ENCODE measurements around the gene BLVRB. TPM values are rescaled to one million over a fixed set of nuclear protein-coding genes. Genes with fewer than 3 reads are reported as not detected.

Gene BLVRB
- total RNA-seq, 2 experiments from 2014 or later, result 18.5 to 20.0 TPM

GRCh38 chr19:40422748-40423566 lies 42.6 kb downstream of the BLVRB start:
- peak overlapping the region; percentile 97 for H3K27ac Mint-ChIP-seq
- H3K36me3 Mint-ChIP-seq (ENCODE audit: low read depth), result peaks cover 10% of the 10 kb centered on the region
- POLR2A ChIA-PET, result no interaction called here
- no peak for DNase-seq
- H3K4me1 Mint-ChIP-seq, result peaks cover 45% of the 10 kb centered on the region
- no peak overlapping the region for H3K4me3 Mint-ChIP-seq
- no peaks in the 10 kb centered on the region for H3K27me3 Mint-ChIP-seq
- H3K9me3 Mint-ChIP-seq, result no peaks in the 10 kb centered on the region
- CTCF ChIA-PET, result no interaction called here

- H3K9me3 Mint-ChIP-seq, result no peaks in the 10 kb centered on the region
- peak overlapping the region; percentile 80 for H3K4me3 Mint-ChIP-seq
- peaks cover 51% of the 10 kb centered on the region for H3K4me1 Mint-ChIP-seq
- POLR2A ChIA-PET, result no interaction called here
- H3K36me3 Mint-ChIP-seq (ENCODE audit: low read depth), result peaks cover 10% of the 10 kb centered on the region
- no peak for DNase-seq
- peak overlapping the region; percentile 97 for H3K27ac Mint-ChIP-seq
- CTCF ChIA-PET, result interaction anchor here (2.4 to 3.2 kb wide), 2 partner anchors 21 to 43 kb away, joined by 14 read pairs; partner anchors contain the start of gene BLVRB
- no peaks in the 10 kb centered on the region for H3K27me3 Mint-ChIP-seq
These were observed 43.4 kb downstream of the BLVRB start for GRCh38 chr19:40421993-40422747.

GRCh38 chr19:40420766-40421765 lies 44.5 kb downstream of the BLVRB start:
- peak overlapping the region; percentile 97 for H3K27ac Mint-ChIP-seq
- H3K9me3 Mint-ChIP-seq, result no peaks in the 10 kb centered on the region
- POLR2A ChIA-PET, result no interaction called here
- H3K36me3 Mint-ChIP-seq (ENCODE audit: low read depth), result peaks cover 10% of the 10 kb centered on the region
- H3K4me1 Mint-ChIP-seq, result peaks cover 55% of the 10 kb centered on the region
- H3K27me3 Mint-ChIP-seq, result no peaks in the 10 kb centered on the region
- CTCF ChIA-PET, result interaction anchor here (0.6 to 3.2 kb wide), 18 partner anchors 9 to 595 kb away, joined by 3 to 19 read pairs (median 5); partner anchors contain the start of gene BLVRB
- peak overlapping the region; percentile 80 for H3K4me3 Mint-ChIP-seq
- DNase-seq, result peak; percentile 75

GRCh38 chr19:40420451-40420765 lies 45.1 kb downstream of the BLVRB start:
- ChIA-PET POLR2A (no interaction called here), CTCF (interaction anchor here (0.6 to 3.2 kb wide), 20 partner anchors 9 to 1968 kb away, joined by 3 to 19 read pairs (median 4); partner anchors contain the start of gene BLVRB)
- Mint-ChIP-seq H3K4me3 (peak overlapping the region; percentile 80), H3K36me3 (ENCODE audit: low read depth) (peaks cover 10% of the 10 kb centered on the region), H3K4me1 (peaks cover 59% of the 10 kb centered on the region), H3K27me3 (no peaks in the 10 kb centered on the region), H3K9me3 (no peaks in the 10 kb centered on the region), H3K27ac (peak overlapping the region; percentile 97)
- DNase-seq, result no peak

- DNase-seq, result no peak
- H3K36me3 Mint-ChIP-seq (ENCODE audit: low read depth), result peaks cover 9% of the 10 kb centered on the region
- H3K4me3 Mint-ChIP-seq, result peak overlapping the region; percentile 53
- peaks cover 56% of the 10 kb centered on the region for H3K4me1 Mint-ChIP-seq
- peak overlapping the region; percentile 44 for H3K27ac Mint-ChIP-seq
- no peaks in the 10 kb centered on the region for H3K27me3 Mint-ChIP-seq
- CTCF ChIA-PET, result interaction anchor here (0.6 to 3.2 kb wide), 14 partner anchors 9 to 1969 kb away, joined by 3 to 19 read pairs (median 6); partner anchors contain the start of gene BLVRB
- POLR2A ChIA-PET, result no interaction called here
- no peaks in the 10 kb centered on the region for H3K9me3 Mint-ChIP-seq
These were observed 45.8 kb downstream of the BLVRB start for GRCh38 chr19:40419780-40420179.

- Mint-ChIP-seq H3K4me3 (no peak overlapping the region), H3K27ac (no peak overlapping the region), H3K9me3 (no peaks in the 10 kb centered on the region), H3K36me3 (ENCODE audit: low read depth) (peaks cover 5% of the 10 kb centered on the region), H3K4me1 (peaks cover 51% of the 10 kb centered on the region), H3K27me3 (no peaks in the 10 kb centered on the region)
- no peak for DNase-seq
- CTCF ChIA-PET, result interaction anchor here (1.1 to 3.2 kb wide), 2 partner anchors 24 to 47 kb away, joined by 3 to 14 read pairs; partner anchors contain the start of gene BLVRB
- POLR2A ChIA-PET, result no interaction called here
These were observed 46.4 kb downstream of the BLVRB start for GRCh38 chr19:40419066-40419612.

GRCh38 chr19:40418040-40418439 lies 47.5 kb downstream of the BLVRB start:
- ChIA-PET CTCF (interaction anchor here (1.1 to 1.5 kb wide), 2 partner anchors 8 to 48 kb away, joined by 3 to 4 read pairs; partner anchors contain the start of genes BLVRB and SERTAD1), POLR2A (no interaction called here)
- peak overlapping the region; percentile 34 for H3K27ac Mint-ChIP-seq
- H3K36me3 Mint-ChIP-seq (ENCODE audit: low read depth), result peaks cover 5% of the 10 kb centered on the region
- H3K4me1 Mint-ChIP-seq, result peaks cover 49% of the 10 kb centered on the region
- H3K27me3 Mint-ChIP-seq, result no peaks in the 10 kb centered on the region
- no peaks in the 10 kb centered on the region for H3K9me3 Mint-ChIP-seq
- DNase-seq, result no peak
- H3K4me3 Mint-ChIP-seq, result no peak overlapping the region

GRCh38 chr19:40417643-40417981 lies 47.9 kb downstream of the BLVRB start:
- no peak overlapping the region for H3K4me3 Mint-ChIP-seq
- H3K27ac Mint-ChIP-seq, result peak overlapping the region; percentile 34
- no peak for DNase-seq
- ChIA-PET POLR2A (no interaction called here), CTCF (interaction anchor here (1.3 to 1.5 kb wide), 2 partner anchors 8 to 14 kb away, joined by 4 to 5 read pairs; partner anchors contain the start of gene SERTAD1)
- no peaks in the 10 kb centered on the region for H3K27me3 Mint-ChIP-seq
- no peaks in the 10 kb centered on the region for H3K9me3 Mint-ChIP-seq
- peaks cover 4% of the 10 kb centered on the region for H3K36me3 Mint-ChIP-seq (ENCODE audit: low read depth)
- H3K4me1 Mint-ChIP-seq, result peaks cover 47% of the 10 kb centered on the region

GRCh38 chr19:40416918-40417642 lies 48.5 kb downstream of the BLVRB start:
- ChIA-PET CTCF (interaction anchor here (1.3 to 1.9 kb wide), 4 partner anchors 8 to 13 kb away, joined by 4 to 7 read pairs (median 5); partner anchors contain the start of gene SERTAD1), POLR2A (no interaction called here)
- H3K9me3 Mint-ChIP-seq, result no peaks in the 10 kb centered on the region
- H3K4me3 Mint-ChIP-seq, result no peak overlapping the region
- peaks cover 41% of the 10 kb centered on the region for H3K4me1 Mint-ChIP-seq
- H3K27me3 Mint-ChIP-seq, result no peaks in the 10 kb centered on the region
- DNase-seq, result no peak
- H3K27ac Mint-ChIP-seq, result peak overlapping the region; percentile 63
- H3K36me3 Mint-ChIP-seq (ENCODE audit: low read depth), result no peaks in the 10 kb centered on the region

- Mint-ChIP-seq H3K36me3 (ENCODE audit: low read depth) (no peaks in the 10 kb centered on the region), H3K4me3 (no peak overlapping the region), H3K27ac (no peak overlapping the region), H3K4me1 (peaks cover 36% of the 10 kb centered on the region), H3K9me3 (no peaks in the 10 kb centered on the region), H3K27me3 (no peaks in the 10 kb centered on the region)
- ChIA-PET POLR2A (no interaction called here), CTCF (interaction anchor here (1.3 to 2.8 kb wide), 3 partner anchors 8 to 12 kb away, joined by 5 to 10 read pairs (median 7); no protein-coding TSS in a partner anchor)
- no peak for DNase-seq
These were observed 49.8 kb downstream of the BLVRB start for GRCh38 chr19:40415768-40416167.
